Measurements from ENCODE around the gene KLHL10. TPM values are rescaled to one million over a fixed set of nuclear protein-coding genes. Genes with fewer than 3 reads are reported as not detected.

The KLHL10 gene
- total and polyA plus RNA-seq, 2 of the 13 experiments (the other 11 are each of a cell fraction or from before 2014, with no cell fraction given): 0.04 to 0.08 TPM

- TF ChIP-seq PATZ1 (CRISPR knock-in tag; IDR thresholded peaks at IDR 0.05) (0 out of 2 replicates have a peak, but pooled peaks have one; percentile 29), ZNF687 (CRISPR knock-in tag; IDR thresholded peaks at IDR 0.05) (peak; percentile 78), ZNF883 (CRISPR knock-in tag; IDR thresholded peaks at IDR 0.05; ENCODE audit: not compliant biosample characterization) (peak; percentile 44), KAT2B (IDR thresholded peaks at IDR 0.05; ENCODE audit: borderline replicate concordance, low read depth, low read length) (peak; percentile 81; the same call in 1 of the 2 replicates), NR2F2 (IDR thresholded peaks at IDR 0.05; ENCODE audit: borderline replicate concordance, low read depth) (peak; percentile 70), GFI1 (CRISPR knock-in tag; IDR thresholded peaks at IDR 0.05; ENCODE audit: borderline replicate concordance) (no peak), GABPA (IDR thresholded peaks at IDR 0.05; ENCODE audit: low read depth, low read length) (no peak), GABPA (CRISPR knock-in tag; IDR thresholded peaks at IDR 0.05; ENCODE audit: low read depth) (no peak), NR2F6 (IDR thresholded peaks at IDR 0.05) (peak; percentile 80; the same call in 1 of the 2 replicates), NR2F6 (CRISPR knock-in tag; IDR thresholded peaks at IDR 0.05) (peak; percentile 25; the same call in 1 of the 2 replicates), ARID4A (CRISPR knock-in tag; IDR thresholded peaks at IDR 0.05; ENCODE audit: borderline replicate concordance) (peak; percentile 65; the same call in 1 of the 2 replicates), GATAD2A (CRISPR knock-in tag; IDR thresholded peaks at IDR 0.05) (peak; percentile 41; the same call in 1 of the 2 replicates), ZFP36L2 (CRISPR knock-in tag; IDR thresholded peaks at IDR 0.05) (no peak), ZBTB39 (CRISPR knock-in tag; IDR thresholded peaks at IDR 0.05) (no peak), SOX13 (IDR thresholded peaks at IDR 0.05) (no peak), SOX13 (CRISPR knock-in tag; conservative IDR thresholded peaks at IDR 0.05 in 1 of 2, IDR thresholded peaks at IDR 0.05 in 1 of 2) (peak in 1 of 2 experiments; percentile 52; a peak in 1 of 4 replicates), SP5 (CRISPR knock-in tag; IDR thresholded peaks at IDR 0.05; ENCODE audit: borderline replicate concordance, low read depth) (0 out of 2 replicates have a peak, but pooled peaks have one; percentile 9)
Observed at GRCh38 chr17:41873559-41874292, 36.1 kb downstream of the KLHL10 start (continued).
